Gastroesophageal sphincter (tissue), 3 donors: ENCODE data around the gene SMARCA4.
"Not testable (repeated sequence)": the region's sequence is repeated elsewhere in the genome, so short reads cannot be mapped to it uniquely, and the experiment has no call there.

Experiments
- POLR2A ChIP-seq, 2 donors: fragments of 450-650 bp; IDR thresholded peaks; one replicate each; pipeline ENCODE4 v1.6.1; 2017; ENCODE audit warnings: antibody characterized with exemption in 2 of 2, mild to moderate bottlenecking in 2 of 2, moderate library complexity in 1 of 2
- POLR2AphosphoS5 ChIP-seq: sonication (generic); formaldehyde crosslinking; IDR thresholded peaks from one replicate; pipeline ENCODE4 v1.6.1; 2017; ENCODE audit warnings: antibody characterized with exemption
- TF ChIP-seq, protein P1 (sequence below), 4 experiments: fragments of 200-600 bp in 2 of 4; fragments of 450-650 bp in 2 of 4; sonication (generic) in 1 of 4; IDR thresholded peaks; one replicate each; pipeline ENCODE4 v1.5.1; 2017 to 2019; ENCODE audit warnings: antibody characterized with exemption in 4 of 4, mild to moderate bottlenecking in 2 of 4, moderate library complexity in 2 of 4

DNA sequence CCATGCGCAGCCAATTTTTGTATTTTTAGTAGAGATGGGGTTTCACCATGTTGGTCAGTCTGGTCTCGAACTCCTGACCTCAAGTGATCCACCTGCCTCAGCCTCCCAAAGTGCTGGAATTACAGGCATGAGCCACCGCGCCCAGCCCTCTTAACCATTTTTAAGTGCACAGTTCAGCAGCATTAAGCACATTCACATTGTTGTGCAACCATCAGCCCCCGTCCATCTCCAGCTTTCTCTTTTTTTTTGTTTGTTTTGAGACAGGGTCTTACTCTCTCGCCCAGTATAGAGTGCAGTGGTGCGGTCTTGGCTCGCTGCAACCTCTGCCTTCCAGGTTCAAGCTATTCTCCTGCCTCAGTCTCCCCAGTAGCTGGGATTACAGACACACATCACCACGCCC is 116.0 kb downstream of the SMARCA4 start:
- TF ChIP-seq POLR2AphosphoS5; POLR2A (IDR thresholded peaks at IDR 0.05): not testable (repeated sequence)
- TF ChIP-seq, protein P1, sequence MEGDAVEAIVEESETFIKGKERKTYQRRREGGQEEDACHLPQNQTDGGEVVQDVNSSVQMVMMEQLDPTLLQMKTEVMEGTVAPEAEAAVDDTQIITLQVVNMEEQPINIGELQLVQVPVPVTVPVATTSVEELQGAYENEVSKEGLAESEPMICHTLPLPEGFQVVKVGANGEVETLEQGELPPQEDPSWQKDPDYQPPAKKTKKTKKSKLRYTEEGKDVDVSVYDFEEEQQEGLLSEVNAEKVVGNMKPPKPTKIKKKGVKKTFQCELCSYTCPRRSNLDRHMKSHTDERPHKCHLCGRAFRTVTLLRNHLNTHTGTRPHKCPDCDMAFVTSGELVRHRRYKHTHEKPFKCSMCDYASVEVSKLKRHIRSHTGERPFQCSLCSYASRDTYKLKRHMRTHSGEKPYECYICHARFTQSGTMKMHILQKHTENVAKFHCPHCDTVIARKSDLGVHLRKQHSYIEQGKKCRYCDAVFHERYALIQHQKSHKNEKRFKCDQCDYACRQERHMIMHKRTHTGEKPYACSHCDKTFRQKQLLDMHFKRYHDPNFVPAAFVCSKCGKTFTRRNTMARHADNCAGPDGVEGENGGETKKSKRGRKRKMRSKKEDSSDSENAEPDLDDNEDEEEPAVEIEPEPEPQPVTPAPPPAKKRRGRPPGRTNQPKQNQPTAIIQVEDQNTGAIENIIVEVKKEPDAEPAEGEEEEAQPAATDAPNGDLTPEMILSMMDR (IDR thresholded peaks at IDR 0.05): not testable (repeated sequence)
